Astrocyte of the spinal cord (primary cell): Measurements from ENCODE around the gene MZB1.

Source experiments
- DNase-seq: peaks from one replicate; pipeline ENCODE4 v3.0.0; 2011; ENCODE audit warnings: low read depth, low spot score
- H3K4me3 ChIP-seq: 2 replicates; pipeline ENCODE4 v1.5.1; 2011; ENCODE audit warnings: low read depth, mild to moderate bottlenecking, low read length, moderate library complexity
- in situ Hi-C: cut with HindIII; loops from 2 replicates; pipeline ENCODE4 v1.10.0; 2017; ENCODE audit warnings: low sequenced_read_pairs
- TF ChIP-seq, protein P1 (sequence below): IDR thresholded peaks from 2 replicates; pipeline ENCODE4 v1.5.1; 2012; ENCODE audit warnings: low read depth, mild to moderate bottlenecking, low read length, inconsistent platforms

MZB1 gene

DNA sequence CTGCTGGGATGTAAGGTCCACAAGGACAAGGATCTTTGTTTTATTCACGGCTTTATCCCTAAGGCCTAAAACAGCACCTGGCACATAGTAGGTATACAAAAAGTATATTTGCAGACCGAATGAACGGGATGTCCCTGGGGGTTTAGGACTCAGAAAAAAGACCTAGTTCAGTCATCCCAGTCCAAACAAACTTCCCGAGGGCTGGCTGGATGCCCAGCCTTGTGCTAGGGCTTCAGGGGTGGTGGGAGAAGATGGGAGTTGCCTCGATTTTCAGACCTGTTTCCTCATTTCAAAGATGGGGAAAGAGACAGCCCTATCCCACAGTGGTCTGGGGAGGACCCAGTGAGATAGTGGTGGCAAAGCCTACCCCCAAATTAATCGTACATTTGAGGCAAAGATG lies 8.2 kb upstream of the MZB1 start:
- TF ChIP-seq, protein P1, sequence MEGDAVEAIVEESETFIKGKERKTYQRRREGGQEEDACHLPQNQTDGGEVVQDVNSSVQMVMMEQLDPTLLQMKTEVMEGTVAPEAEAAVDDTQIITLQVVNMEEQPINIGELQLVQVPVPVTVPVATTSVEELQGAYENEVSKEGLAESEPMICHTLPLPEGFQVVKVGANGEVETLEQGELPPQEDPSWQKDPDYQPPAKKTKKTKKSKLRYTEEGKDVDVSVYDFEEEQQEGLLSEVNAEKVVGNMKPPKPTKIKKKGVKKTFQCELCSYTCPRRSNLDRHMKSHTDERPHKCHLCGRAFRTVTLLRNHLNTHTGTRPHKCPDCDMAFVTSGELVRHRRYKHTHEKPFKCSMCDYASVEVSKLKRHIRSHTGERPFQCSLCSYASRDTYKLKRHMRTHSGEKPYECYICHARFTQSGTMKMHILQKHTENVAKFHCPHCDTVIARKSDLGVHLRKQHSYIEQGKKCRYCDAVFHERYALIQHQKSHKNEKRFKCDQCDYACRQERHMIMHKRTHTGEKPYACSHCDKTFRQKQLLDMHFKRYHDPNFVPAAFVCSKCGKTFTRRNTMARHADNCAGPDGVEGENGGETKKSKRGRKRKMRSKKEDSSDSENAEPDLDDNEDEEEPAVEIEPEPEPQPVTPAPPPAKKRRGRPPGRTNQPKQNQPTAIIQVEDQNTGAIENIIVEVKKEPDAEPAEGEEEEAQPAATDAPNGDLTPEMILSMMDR: no peak
- DNase-seq: no peak
- in situ Hi-C loops: no loop called here
- no peak overlapping the region for H3K4me3 ChIP-seq

DNA sequence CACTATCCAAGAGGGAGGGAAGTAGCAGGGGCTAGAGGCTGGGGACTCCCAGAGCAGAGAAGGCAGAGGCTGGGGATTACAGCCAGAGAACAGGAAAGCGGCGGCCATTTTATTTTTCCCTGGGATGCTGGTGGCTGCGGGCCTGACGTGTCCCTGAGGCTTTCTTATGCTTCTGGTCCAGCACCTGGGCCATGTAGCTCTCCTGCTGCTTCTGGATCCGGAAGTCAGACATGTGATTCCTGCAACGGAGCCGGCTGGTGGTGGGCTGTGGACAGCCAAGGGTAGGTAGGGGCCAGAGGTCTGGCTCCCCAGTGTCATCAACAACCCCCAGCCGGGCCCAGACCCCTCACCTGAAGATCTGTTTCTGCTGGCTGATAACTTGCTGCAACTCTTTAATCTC lies 7.0 kb upstream of the MZB1 start:
- in situ Hi-C loops: no loop called here
- no peak overlapping the region for H3K4me3 ChIP-seq
- TF ChIP-seq, protein P1: no peak
- no peak for DNase-seq

DNA sequence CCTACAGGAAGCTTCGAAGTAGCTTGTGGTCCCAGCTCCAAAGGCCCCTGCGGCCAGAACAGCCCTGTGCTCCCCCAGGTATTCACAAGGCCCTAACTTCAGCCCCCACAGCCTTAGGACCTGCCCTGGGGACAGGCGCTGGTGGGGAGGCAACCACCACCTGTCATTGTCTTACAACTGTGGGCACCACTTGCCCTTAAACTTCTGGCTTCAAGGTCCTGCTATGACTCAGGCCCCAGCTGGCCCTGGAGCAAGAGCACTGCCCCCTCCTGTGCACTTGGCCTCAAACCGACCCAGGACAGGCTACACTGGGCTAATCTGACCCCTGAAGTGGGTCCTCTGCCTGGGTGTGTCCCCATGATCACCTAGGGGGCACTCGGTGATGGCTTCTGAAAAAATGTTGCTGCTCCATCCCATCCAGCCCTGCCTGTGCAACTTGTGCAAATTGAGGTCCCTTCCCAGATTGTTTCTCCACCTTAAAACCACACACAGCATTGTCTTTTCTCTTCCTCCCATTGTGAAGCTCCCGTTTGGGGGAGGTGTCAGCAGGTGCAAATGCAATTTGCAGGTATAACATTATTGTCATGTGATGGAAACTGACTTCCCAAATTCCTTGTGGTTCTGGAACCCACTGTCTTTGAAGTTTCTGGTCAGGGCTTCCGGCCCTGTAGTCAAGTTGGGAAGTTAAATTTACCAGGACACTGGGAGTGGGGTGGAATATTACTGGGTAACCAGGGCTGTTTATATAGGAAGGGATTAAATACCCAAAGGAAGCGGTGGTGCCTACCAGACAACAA lies 6.3 kb upstream of the MZB1 start:
- TF ChIP-seq, protein P1: no peak
- in situ Hi-C loops: no loop called here
- no peak for DNase-seq
- no peak overlapping the region for H3K4me3 ChIP-seq

DNA sequence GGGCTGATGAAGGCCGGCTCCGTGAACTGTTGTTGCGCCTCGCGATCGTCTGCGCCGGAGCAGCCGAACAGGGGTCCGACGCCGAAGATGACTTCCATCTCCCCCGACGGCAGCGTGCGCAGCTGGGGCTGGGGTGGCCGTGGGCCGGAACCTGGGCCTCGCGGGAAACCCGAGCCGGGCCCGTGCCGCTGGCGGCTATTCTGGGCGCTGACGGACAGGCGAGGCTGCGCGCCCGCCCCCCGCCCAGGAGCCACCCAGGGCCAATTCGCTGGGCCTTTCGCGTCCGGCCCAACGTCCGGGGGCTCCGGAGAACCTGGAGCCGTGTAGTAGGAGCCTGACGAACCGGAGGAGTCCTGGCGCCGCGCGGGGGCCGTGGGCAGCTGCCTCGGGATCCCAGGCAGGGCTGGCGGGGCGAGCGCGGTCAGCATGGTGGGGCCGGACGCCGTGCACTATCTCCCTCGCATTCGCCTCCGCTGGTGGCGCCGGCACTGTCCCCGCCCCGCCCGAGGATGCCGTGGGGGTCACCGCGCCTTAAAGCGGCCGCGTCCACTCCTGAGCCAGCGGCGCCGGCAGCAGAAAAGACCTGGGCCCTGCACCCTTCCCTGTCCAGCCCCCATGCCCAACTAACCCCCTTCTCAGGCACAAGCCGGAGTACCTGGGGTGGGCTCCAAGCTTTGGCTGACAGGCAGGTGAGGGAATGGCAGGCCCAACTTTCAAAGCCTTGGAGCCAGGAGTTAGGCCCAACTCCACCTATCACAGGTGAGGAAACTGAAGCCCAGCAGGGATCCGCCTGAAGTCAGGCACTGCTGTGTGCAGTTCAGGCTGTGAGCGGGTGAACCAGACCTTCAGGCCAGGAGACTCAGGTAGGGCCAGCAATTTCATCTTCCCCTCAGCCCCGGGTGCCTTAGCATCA lies 5.2 kb upstream of the MZB1 start, which contains the start of gene PROB1:
Gene PROB1 (minus strand): TSS at position 451 of the 913 bp plus-strand sequence. CDS start 23 bp downstream, at position 428.
- TF ChIP-seq, protein P1: no peak
- in situ Hi-C loops: no loop called here
- DNase-seq: no peak
- H3K4me3 ChIP-seq: peak within 1 kb of the TSS; percentile 32

DNA sequence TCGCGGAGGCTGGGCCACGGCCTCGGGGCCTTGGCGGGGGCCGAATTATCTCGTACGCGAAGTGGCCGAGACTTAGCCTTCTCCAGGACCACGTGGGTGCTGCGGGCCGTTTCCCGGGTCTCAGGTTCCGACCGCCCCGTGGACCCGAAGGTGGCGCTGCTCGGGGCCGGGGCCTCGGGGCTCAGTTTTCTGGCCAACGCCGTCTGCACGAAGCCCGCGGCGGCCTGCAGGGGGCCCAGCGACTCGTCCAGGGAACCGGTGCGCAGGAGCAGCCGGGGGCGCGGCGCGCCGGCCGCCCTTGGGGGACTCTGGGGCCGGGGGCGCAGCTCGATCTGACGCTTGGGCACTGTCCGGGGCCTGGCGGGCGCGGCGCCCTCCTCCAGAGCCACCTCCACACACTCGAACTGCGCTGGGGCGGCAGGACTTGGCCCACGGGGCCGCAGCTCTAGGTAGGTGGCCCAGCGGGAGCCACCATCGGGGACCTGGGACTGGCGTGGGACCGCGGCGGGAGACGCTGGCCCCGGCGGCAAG lies 4.5 kb upstream of the MZB1 start:
- in situ Hi-C loops: no loop called here
- peak overlapping the region; percentile 32 for H3K4me3 ChIP-seq
- DNase-seq: no peak
- TF ChIP-seq, protein P1: peak; percentile 46

DNA sequence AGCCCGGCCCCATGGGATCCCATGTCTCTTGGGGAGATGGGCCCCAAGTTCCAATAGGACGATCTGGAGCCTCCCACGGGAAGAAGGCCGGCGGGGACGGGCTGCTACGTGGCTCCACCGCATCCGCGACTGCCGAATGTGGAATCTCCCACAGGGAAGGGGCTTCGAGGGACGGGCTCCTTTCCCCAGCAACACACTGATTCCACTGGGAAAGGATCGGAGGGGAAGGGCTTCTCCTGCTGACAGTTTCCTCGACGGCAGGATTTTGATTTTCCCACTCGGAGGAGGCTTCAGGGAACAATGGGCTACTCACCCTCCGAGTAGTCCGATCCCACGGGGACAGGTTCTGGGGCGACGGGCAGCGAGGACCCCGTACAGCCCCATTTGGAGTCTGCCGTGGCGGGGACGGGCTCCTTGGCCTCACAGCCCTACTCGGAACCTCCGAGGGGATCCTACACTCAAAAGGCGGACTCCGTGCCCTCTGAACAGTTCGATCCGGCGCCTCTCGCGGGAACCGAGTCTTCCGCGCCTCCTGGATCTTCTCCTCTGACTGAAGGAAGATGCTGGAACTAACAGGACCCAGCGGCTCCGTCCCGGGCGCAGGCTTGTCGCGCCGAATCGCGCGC lies 3.9 kb upstream of the MZB1 start:
- in situ Hi-C loops: no loop called here
- TF ChIP-seq, protein P1: no peak
- no peak for DNase-seq
- peak overlapping the region; percentile 32 for H3K4me3 ChIP-seq
